Activated CD8-positive, alpha-beta T cell treated with anti-CD3 and anti-CD28 coated beads for 36 hours (primary cell): ENCODE measurements around the gene ZNF451. TPM values are rescaled to one million over a fixed set of nuclear protein-coding genes. Genes with fewer than 3 reads are reported as not detected.

ENCODE experiments used
- ATAC-seq: fragments of 200-7000 bp; cut with Tn5 transposase; one replicate; pipeline ENCODE4 v1.10.0; 2021; ENCODE audit warnings: mild to moderate bottlenecking, moderate library complexity
- CTCF ChIA-PET: fragments of 350-600 bp; sonication (Branson Sonifier 250); formaldehyde crosslinking; loops from one replicate; lab custom pipeline; 2021; ENCODE audit warnings: antibody characterized with exemption; lab: Charles Lee
- POLR2A ChIA-PET: fragments of 350-600 bp; sonication (Branson Sonifier 250); formaldehyde crosslinking; loops from one replicate; lab custom pipeline; 2021; ENCODE audit warnings: antibody characterized with exemption; lab: Charles Lee
- DNase-seq: peaks from one replicate; pipeline ENCODE4 v3.0.0-alpha.2; 2020
- H3K27ac Mint-ChIP-seq: one replicate; pipeline ENCODE4 v1.8.0; 2021; ENCODE audit warnings: mild to moderate bottlenecking, mixed read lengths
- H3K27me3 Mint-ChIP-seq: one replicate; pipeline ENCODE4 v1.8.0; 2021; ENCODE audit warnings: mixed read lengths
- H3K36me3 Mint-ChIP-seq: one replicate; pipeline ENCODE4 v1.8.0; 2021; ENCODE audit warnings: low read depth, mixed read lengths
- H3K4me1 Mint-ChIP-seq: one replicate; pipeline ENCODE4 v1.8.0; 2021; ENCODE audit warnings: low read depth, mixed read lengths
- H3K4me3 Mint-ChIP-seq: one replicate; pipeline ENCODE4 v1.8.0; 2021; ENCODE audit warnings: mild to moderate bottlenecking, moderate library complexity, mixed read lengths
- H3K9me3 Mint-ChIP-seq: one replicate; pipeline ENCODE4 v1.8.0; 2021; ENCODE audit warnings: mixed read lengths
- CTCF ChIP-seq: fragments of 200-600 bp; IDR thresholded peaks from one replicate; pipeline ENCODE4 v1.8.0; 2022; ENCODE audit warnings: antibody characterized with exemption, mild to moderate bottlenecking
- intact Hi-C: fragments of 100-400 bp; cut with micrococcal nuclease; formaldehyde crosslinking; loops from one replicate; pipeline ENCODE4 v1.10.0; 2022
- total RNA-seq, 2 experiments: library from RNA; stranded (reverse); gene quantifications; one replicate each; pipeline ENCODE4 v1.2.3, GENCODE V29; 2021

Gene ZNF451
- total RNA-seq, 2 experiments from 2014 or later, result 44.4 to 46.8 TPM

GRCh38 chr6:57173056-57173885 lies 83.3 kb downstream of the ZNF451 start:
- no peak for ATAC-seq
- H3K27me3 Mint-ChIP-seq, result no peaks in the 10 kb centered on the region
- H3K4me1 Mint-ChIP-seq, result peaks cover 28% of the 10 kb centered on the region

GRCh38 chr6:57173886-57174510 lies 84.0 kb downstream of the ZNF451 start:
- DNase-seq, result no peak
- ChIA-PET CTCF (no interaction called here), POLR2A (no interaction called here)
- no peak for ATAC-seq
- Mint-ChIP-seq H3K27me3 (no peaks in the 10 kb centered on the region), H3K4me1 (peaks cover 31% of the 10 kb centered on the region), H3K36me3 (peaks cover 15% of the 10 kb centered on the region), H3K4me3 (peak overlapping the region; percentile 94), H3K27ac (peak overlapping the region; percentile 94), H3K9me3 (no peaks in the 10 kb centered on the region)
- intact Hi-C loops, result loop anchor here (2.0 kb wide), 1 partner anchor 143 kb away; the partner anchor contains the start of gene PRIM2
- TF ChIP-seq CTCF, result no peak

More at GRCh38 chr6:57173056-57173885, 83.3 kb downstream of the ZNF451 start:
- ChIA-PET POLR2A (interaction anchor here (0.6 to 1.2 kb wide), 2 partner anchors 14 to 82 kb away, joined by 3 read pairs; no protein-coding TSS in a partner anchor), CTCF (interaction anchor here (1.7 kb wide), 1 partner anchor 49 kb away, joined by 6 read pairs; the partner anchor contains the start of gene RAB23)
- Mint-ChIP-seq H3K4me3 (peak overlapping the region; percentile 94), H3K9me3 (no peaks in the 10 kb centered on the region), H3K36me3 (peaks cover 15% of the 10 kb centered on the region), H3K27ac (peak overlapping the region; percentile 94)
- intact Hi-C loops, result loop anchor here (2.0 kb wide), 1 partner anchor 144 kb away; the partner anchor contains the start of gene PRIM2
- DNase-seq, result peak; percentile 49
- TF ChIP-seq CTCF, result no peak

GRCh38 chr6:57174511-57174907 lies 84.5 kb downstream of the ZNF451 start:
- no peaks in the 10 kb centered on the region for H3K27me3 Mint-ChIP-seq
- no peak for TF ChIP-seq CTCF
- H3K9me3 Mint-ChIP-seq, result no peaks in the 10 kb centered on the region
- ChIA-PET POLR2A (no interaction called here), CTCF (no interaction called here)
- H3K4me3 Mint-ChIP-seq, result peak overlapping the region; percentile 94
- intact Hi-C loops, result no loop called here
- peaks cover 31% of the 10 kb centered on the region for H3K4me1 Mint-ChIP-seq
- no peak for ATAC-seq
- peaks cover 15% of the 10 kb centered on the region for H3K36me3 Mint-ChIP-seq
- no peak for DNase-seq
- no peak overlapping the region for H3K27ac Mint-ChIP-seq

- no peak for DNase-seq
- no peak overlapping the region for H3K27ac Mint-ChIP-seq
- POLR2A ChIA-PET, result interaction anchor here (0.7 kb wide), 1 partner anchor 44 kb away, joined by 4 read pairs; the partner anchor contains the start of gene RAB23
- no peak for TF ChIP-seq CTCF
- CTCF ChIA-PET, result no interaction called here
- no peaks in the 10 kb centered on the region for H3K27me3 Mint-ChIP-seq
- H3K36me3 Mint-ChIP-seq, result peaks cover 28% of the 10 kb centered on the region
- H3K4me1 Mint-ChIP-seq, result peaks cover 22% of the 10 kb centered on the region
- no peaks in the 10 kb centered on the region for H3K9me3 Mint-ChIP-seq
- intact Hi-C loops, result no loop called here
- no peak overlapping the region for H3K4me3 Mint-ChIP-seq
- ATAC-seq, result no peak
Measured at GRCh38 chr6:57177545-57178265, 87.7 kb downstream of the ZNF451 start.
